K562 (cell line): ENCODE results near the gene TMED8. TPM values are rescaled to one million over a fixed set of nuclear protein-coding genes. Genes with fewer than 3 reads are reported as not detected.

Source experiments
- FOXJ3 ChIP-seq: sonication (generic); formaldehyde crosslinking; IDR thresholded peaks from 2 replicates; pipeline ENCODE4 v1.4.0; 2020; ENCODE audit warnings: mild to moderate bottlenecking, missing genetic modification reagents
- FOXK1 ChIP-seq: sonication (generic); formaldehyde crosslinking; IDR thresholded peaks from 2 replicates; pipeline ENCODE4 v1.8.0; 2022; ENCODE audit warnings: missing genetic modification reagents, mild to moderate bottlenecking, borderline replicate concordance
- GABPB2 ChIP-seq: fragments of 250-450 bp; sonication (Bioruptor Pico); conservative IDR thresholded peaks from 2 replicates; pipeline ENCODE4 v1.5.1; 2021; ENCODE audit warnings: mild to moderate bottlenecking
- GATA2 ChIP-seq: sonication (generic); formaldehyde crosslinking; IDR thresholded peaks from 2 replicates; pipeline ENCODE4 v1.4.0; 2020; ENCODE audit warnings: mild to moderate bottlenecking, missing genetic modification reagents
- HDAC2 ChIP-seq: fragments of 450-650 bp; IDR thresholded peaks from 2 replicates; pipeline ENCODE4 v1.6.1; 2016; ENCODE audit warnings: mild to moderate bottlenecking
- KHSRP ChIP-seq: fragments of 450-650 bp; IDR thresholded peaks from 2 replicates; pipeline ENCODE4 v1.6.1; 2017
- MYBL2 ChIP-seq, 2 experiments: fragments of 450-650 bp in 1 of 2; sonication (generic) in 1 of 2; formaldehyde crosslinking in 1 of 2; IDR thresholded peaks; 2 replicates each; pipeline versions ENCODE4 v1.6.1 to v1.8.1; 2017 to 2022; ENCODE audit warnings: borderline replicate concordance in 1 of 2, inconsistent platforms in 1 of 2, low read depth in 1 of 2, mild to moderate bottlenecking in 1 of 2, missing genetic modification reagents in 1 of 2, moderate library complexity in 1 of 2
- PTRF ChIP-seq: fragments of 450-650 bp; IDR thresholded peaks from 2 replicates; pipeline ENCODE4 v1.6.1; 2016; ENCODE audit warnings: mild to moderate bottlenecking, missing genetic modification characterization, missing compliant biosample characterization
- SAP30 ChIP-seq: fragments of 200-600 bp; sonication (generic); IDR thresholded peaks from 2 replicates; pipeline ENCODE4 v1.6.1; 2012; ENCODE audit warnings: borderline replicate concordance, low read depth, mild to moderate bottlenecking, moderate library complexity, low read length, control low read depth, inconsistent platforms; ENCODE audit not compliant: insufficient read depth, poor library complexity, severe bottlenecking
- SMAD3 ChIP-seq: fragments of 450-650 bp; formaldehyde crosslinking; conservative IDR thresholded peaks from 2 replicates; pipeline ENCODE4 v1.4.0; 2020; ENCODE audit warnings: mild to moderate bottlenecking
- SUPT5H ChIP-seq: fragments of 450-650 bp; IDR thresholded peaks from 2 replicates; pipeline ENCODE4 v1.6.1; 2016
- TAF15 ChIP-seq: fragments of 200-400 bp; formaldehyde crosslinking; IDR thresholded peaks from 2 replicates; pipeline ENCODE4 v1.6.1; 2017; ENCODE audit warnings: mild to moderate bottlenecking, low read depth, low read length, moderate library complexity
- U2AF2 ChIP-seq: fragments of 200-400 bp; formaldehyde crosslinking; optimal IDR thresholded peaks from 2 replicates; pipeline ENCODE3; 2017; ENCODE audit warnings: low read depth, mild to moderate bottlenecking, low read length
- polyA plus RNA-seq, 8 experiments: library from polyadenylated mRNA; depleted of rRNA in 4 of 8; stranded (reverse) in 5 of 8; unstranded in 3 of 8; fragments of >200 nt; fragmentation: Nextera tagmentation in 2 of 8; fragmentation: Illumina TruSeq in 1 of 8; extraction: Ambion mirVana in 2 of 8; extraction: Trizol in 1 of 8; gene quantifications; 2 replicates each; pipeline versions ENCODE4 v1.2.1 to v1.2.3, GENCODE V29; 2011 to 2014; ENCODE audit warnings: inconsistent platforms in 1 of 8, missing spikeins in 1 of 8
- total RNA-seq, 7 experiments: library from RNA; depleted of rRNA in 6 of 7; stranded (reverse); fragments of >200 nt in 6 of 7; fragmentation: Illumina TruSeq in 2 of 7; extraction: Trizol in 2 of 7; gene quantifications; 2 replicates each; pipeline versions ENCODE4 v1.2.1 to v1.2.3, GENCODE V29; 2011 to 2021; ENCODE audit warnings: low replicate concordance in 1 of 7
- TF ChIP-seq, protein P1 (sequence below), 2 experiments: fragments of 450-650 bp; formaldehyde crosslinking in 1 of 2; IDR thresholded peaks; 2 replicates each; pipeline versions ENCODE4 v1.4.0 to v1.6.1; 2014 to 2020; ENCODE audit warnings: mild to moderate bottlenecking in 2 of 2, borderline replicate concordance in 1 of 2, low read depth in 1 of 2
- TF ChIP-seq, protein P2 (sequence below), 2 experiments: IDR thresholded peaks in 1 of 2; conservative IDR thresholded peaks in 1 of 2; 2 replicates each; pipeline ENCODE4 v1.6.1; 2016; ENCODE audit warnings: low read depth in 2 of 2, mild to moderate bottlenecking in 1 of 2, missing compliant biosample characterization in 1 of 2, missing genetic modification characterization in 1 of 2, moderate library complexity in 1 of 2
- TF ChIP-seq, protein P3 (sequence below): fragments of 250-450 bp; sonication (Bioruptor Pico); IDR thresholded peaks from 2 replicates; pipeline ENCODE4 v1.4.0; 2020; ENCODE audit warnings: mild to moderate bottlenecking

TMED8 gene
- total and polyA plus RNA-seq, 9 of the 15 experiments (the other 6 are each of a cell fraction or from before 2014, with no cell fraction given), result 3.3 to 17.4 (median 12.0) TPM

DNA sequence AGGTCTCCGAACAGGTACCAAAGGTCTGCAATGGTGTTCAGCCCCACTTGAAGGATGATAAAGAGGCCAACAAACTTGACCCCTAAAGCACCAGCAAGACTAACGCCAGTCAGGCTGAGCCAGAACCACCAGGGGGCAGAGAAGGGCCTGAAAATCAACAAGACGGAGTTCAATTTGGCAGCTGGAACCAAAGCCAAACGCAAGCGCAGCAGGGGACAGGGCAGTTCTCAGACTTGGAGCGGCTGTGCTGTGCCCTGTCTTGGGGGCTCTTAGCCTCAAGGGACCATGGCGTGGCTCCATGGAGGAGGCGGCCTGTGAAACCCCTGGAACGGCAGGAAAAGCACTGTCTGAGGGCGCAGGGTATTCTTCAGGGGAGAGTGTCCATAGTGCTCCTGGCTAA lies 75.8 kb downstream of the TMED8 start (continued):
- TF ChIP-seq, protein P1, sequence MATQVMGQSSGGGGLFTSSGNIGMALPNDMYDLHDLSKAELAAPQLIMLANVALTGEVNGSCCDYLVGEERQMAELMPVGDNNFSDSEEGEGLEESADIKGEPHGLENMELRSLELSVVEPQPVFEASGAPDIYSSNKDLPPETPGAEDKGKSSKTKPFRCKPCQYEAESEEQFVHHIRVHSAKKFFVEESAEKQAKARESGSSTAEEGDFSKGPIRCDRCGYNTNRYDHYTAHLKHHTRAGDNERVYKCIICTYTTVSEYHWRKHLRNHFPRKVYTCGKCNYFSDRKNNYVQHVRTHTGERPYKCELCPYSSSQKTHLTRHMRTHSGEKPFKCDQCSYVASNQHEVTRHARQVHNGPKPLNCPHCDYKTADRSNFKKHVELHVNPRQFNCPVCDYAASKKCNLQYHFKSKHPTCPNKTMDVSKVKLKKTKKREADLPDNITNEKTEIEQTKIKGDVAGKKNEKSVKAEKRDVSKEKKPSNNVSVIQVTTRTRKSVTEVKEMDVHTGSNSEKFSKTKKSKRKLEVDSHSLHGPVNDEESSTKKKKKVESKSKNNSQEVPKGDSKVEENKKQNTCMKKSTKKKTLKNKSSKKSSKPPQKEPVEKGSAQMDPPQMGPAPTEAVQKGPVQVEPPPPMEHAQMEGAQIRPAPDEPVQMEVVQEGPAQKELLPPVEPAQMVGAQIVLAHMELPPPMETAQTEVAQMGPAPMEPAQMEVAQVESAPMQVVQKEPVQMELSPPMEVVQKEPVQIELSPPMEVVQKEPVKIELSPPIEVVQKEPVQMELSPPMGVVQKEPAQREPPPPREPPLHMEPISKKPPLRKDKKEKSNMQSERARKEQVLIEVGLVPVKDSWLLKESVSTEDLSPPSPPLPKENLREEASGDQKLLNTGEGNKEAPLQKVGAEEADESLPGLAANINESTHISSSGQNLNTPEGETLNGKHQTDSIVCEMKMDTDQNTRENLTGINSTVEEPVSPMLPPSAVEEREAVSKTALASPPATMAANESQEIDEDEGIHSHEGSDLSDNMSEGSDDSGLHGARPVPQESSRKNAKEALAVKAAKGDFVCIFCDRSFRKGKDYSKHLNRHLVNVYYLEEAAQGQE (IDR thresholded peaks at IDR 0.05; ENCODE audit: borderline replicate concordance), result peak; percentile 64; the same call in 1 of the 2 replicates
- TF ChIP-seq, protein P1 (CRISPR knock-in tag; IDR thresholded peaks at IDR 0.05; ENCODE audit: low read depth), result no peak
- TF ChIP-seq HDAC2, result no peak
- no peak for TF ChIP-seq KHSRP
- TF ChIP-seq, protein P2, sequence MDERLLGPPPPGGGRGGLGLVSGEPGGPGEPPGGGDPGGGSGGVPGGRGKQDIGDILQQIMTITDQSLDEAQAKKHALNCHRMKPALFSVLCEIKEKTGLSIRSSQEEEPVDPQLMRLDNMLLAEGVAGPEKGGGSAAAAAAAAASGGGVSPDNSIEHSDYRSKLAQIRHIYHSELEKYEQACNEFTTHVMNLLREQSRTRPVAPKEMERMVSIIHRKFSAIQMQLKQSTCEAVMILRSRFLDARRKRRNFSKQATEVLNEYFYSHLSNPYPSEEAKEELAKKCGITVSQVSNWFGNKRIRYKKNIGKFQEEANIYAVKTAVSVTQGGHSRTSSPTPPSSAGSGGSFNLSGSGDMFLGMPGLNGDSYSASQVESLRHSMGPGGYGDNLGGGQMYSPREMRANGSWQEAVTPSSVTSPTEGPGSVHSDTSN (CRISPR knock-in tag; IDR thresholded peaks at IDR 0.05; ENCODE audit: low read depth), result no peak
- TF ChIP-seq, protein P2 (tag; conservative IDR thresholded peaks at IDR 0.05; ENCODE audit: low read depth), result no peak
- TF ChIP-seq, protein P3, sequence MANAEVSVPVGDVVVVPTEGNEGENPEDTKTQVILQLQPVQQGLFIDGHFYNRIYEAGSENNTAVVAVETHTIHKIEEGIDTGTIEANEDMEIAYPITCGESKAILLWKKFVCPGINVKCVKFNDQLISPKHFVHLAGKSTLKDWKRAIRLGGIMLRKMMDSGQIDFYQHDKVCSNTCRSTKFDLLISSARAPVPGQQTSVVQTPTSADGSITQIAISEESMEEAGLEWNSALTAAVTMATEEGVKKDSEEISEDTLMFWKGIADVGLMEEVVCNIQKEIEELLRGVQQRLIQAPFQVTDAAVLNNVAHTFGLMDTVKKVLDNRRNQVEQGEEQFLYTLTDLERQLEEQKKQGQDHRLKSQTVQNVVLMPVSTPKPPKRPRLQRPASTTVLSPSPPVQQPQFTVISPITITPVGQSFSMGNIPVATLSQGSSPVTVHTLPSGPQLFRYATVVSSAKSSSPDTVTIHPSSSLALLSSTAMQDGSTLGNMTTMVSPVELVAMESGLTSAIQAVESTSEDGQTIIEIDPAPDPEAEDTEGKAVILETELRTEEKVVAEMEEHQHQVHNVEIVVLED, result no peak
- no peak for TF ChIP-seq GATA2 (CRISPR knock-in tag)
- no peak for TF ChIP-seq SMAD3 (CRISPR knock-in tag)
- TF ChIP-seq GABPB2 (CRISPR knock-in tag), result no peak
- no peak for TF ChIP-seq SAP30
- TF ChIP-seq U2AF2, result no peak
- no peak for TF ChIP-seq PTRF
- no peak for TF ChIP-seq FOXJ3 (CRISPR knock-in tag)
- no peak for TF ChIP-seq MYBL2 (IDR thresholded peaks at IDR 0.05; ENCODE audit: low read depth)
- no peak for TF ChIP-seq MYBL2 (CRISPR knock-in tag; IDR thresholded peaks at IDR 0.05; ENCODE audit: borderline replicate concordance)
- TF ChIP-seq FOXK1 (CRISPR knock-in tag), result 0 out of 2 replicates have a peak, but pooled peaks have one; percentile 23
- no peak for TF ChIP-seq TAF15
- no peak for TF ChIP-seq SUPT5H
